Anterior cingulate cortex (tissue), 58 donors: ENCODE data around the gene HS3ST2.
"Not testable (repeated sequence)": the region's sequence is repeated elsewhere in the genome, so short reads cannot be mapped to it uniquely, and the experiment has no call there.

Source experiments
- DNase-seq, 58 donors: peaks; one replicate each; lab custom pipeline; 2025; lab: John Stamatoyannopoulos, UW

The HS3ST2 gene

DNA sequence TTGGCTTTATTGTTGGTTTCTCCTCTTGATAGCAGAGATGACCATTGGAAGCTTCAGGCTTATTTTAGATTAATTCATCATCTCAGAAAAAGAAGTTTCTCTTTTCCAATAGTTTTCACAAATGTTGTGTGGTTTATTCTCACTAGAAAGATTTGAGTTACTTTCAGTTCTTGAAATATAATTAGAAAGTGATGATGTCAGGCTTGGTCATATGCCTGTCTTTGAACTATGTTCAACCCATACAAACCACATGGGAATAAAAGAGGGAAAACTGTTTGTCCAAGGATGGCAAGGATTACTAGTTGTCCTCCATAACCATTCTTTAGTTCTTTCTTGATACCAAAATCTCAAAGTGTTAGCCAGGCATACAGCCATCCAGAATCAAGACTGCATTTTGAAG is 3.7 kb upstream of the HS3ST2 start:
- no peak for DNase-seq

DNA sequence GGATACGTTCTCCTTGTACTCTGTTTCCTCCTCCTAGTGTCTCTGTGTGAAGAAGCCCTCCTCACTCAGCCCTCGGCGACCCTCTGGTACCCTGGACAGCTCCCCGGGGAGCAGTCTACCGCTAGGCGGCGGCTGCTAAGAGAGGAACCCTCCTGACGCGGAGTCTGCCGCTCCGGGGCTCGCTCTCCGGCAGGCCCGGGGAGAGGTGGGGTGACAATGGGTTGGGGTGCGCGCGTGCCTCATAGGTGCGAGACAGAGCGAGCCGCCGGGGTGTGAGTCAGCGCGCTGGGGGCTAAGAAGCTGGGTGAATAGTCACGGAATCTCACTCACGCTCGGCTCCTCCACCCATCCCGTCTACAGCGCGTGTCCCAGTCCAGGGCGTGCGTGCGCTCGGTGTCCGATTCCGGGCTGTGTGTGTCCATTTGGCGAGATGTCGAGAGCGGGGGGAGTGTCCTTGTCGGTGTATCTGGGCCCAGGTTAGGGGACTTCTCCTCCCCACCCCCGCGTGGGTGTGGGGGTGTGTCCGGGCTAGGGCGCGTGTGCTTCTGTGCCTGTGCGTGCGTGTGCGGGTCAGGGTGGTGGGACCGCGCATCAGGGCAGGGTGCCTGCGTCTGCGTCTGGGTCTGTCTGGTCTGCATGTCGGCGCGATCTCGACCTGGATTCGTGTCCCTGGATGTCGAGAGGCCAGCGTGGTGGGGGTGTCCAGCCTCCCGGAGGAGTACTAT is 577 bp upstream of the HS3ST2 start:
- peak in 29 of 58 donors; percentile 2 to 59 (median 23) for DNase-seq

DNA sequence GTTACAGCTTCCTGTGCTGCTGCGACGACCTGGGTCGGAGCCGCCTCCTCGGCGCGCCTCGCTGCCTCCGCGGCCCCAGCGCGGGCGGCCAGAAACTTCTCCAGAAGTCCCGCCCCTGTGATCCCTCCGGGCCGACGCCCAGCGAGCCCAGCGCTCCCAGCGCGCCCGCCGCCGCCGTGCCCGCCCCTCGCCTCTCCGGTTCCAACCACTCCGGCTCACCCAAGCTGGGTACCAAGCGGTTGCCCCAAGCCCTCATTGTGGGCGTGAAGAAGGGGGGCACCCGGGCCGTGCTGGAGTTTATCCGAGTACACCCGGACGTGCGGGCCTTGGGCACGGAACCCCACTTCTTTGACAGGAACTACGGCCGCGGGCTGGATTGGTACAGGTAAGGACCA is 746 bp downstream of the HS3ST2 start:
- DNase-seq, result peak in 1 of 58 donors; percentile 5

DNA sequence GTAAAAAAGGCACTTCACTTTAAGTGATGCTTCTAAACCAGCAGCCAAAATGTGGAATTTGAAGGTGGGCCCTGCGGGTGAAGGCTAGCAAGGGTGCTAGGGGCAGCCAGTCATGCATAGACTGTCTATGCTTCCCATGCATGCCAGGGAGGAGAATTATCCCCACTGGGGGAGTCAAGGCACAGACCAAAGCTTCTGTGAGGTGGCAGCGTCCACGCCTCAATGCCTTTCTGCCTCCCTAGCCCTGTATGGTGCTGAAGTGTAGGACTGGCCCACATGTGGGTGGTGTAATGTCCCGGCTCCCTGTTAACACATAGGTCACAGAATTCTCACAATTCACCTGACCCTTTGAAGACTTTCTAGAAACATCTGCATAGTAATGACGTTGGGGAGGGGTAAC is 1.9 kb downstream of the HS3ST2 start:
- no peak for DNase-seq

DNA sequence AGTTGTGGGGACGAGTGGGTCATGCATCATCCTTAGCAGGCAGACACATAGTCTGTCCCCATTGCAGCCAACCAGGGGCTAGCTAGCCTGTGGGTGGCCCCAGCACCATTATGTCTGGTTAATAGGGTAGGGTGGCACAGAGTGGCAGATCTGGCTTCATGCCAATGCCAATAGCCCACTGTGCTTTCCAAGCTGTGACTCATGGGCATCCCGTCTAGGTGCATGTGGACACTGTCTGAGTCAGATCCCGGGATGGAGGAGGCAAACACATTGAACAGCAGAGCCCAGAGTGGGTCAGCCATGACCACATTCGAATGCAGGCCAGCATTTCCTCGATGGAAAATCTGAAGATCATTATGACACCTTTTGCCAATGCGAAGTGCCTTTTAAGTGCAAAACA is 2.5 kb downstream of the HS3ST2 start:
- DNase-seq, result peak in 1 of 58 donors; percentile 5

DNA sequence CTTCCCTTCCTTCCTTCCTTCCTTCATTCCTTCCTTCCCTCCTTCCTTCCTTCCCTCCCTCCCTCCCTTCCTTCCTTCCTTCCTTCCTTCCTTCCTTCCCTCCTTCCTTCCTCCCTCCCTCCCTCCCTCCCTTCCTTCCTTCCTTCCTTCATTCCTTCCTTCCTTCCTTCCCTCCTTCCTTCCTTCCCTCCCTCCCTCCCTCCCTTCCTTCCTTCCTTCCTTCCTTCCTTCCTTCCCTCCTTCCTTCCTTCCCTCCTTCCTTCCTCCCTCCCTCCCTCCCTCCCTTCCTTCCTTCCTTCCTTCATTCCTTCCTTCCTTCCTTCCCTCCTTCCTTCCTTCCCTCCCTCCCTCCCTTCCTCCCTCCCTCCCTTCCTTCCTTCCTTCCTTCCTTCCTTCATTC is 4.8 kb downstream of the HS3ST2 start:
- not testable (repeated sequence) for DNase-seq

DNA sequence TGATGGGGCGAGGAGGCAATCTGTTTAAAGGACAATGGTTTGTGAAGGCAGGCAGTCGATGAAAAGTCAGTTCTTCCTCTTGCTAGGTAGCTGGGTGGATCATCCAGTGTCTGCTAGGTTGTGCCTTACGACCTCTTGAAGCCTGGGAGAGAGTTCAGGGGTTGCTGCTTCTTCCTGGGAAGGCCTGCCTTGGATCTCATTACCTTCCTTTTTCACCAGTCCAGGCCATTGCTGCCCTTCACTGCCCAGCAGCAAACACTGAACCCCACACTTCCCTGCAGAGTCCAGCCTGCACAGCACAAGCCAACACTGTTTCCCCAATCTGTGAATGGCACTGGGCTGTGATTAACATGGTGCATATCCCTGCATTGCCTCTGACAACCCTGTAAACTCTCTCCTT is 24.7 kb downstream of the HS3ST2 start:
- DNase-seq, result no peak

DNA sequence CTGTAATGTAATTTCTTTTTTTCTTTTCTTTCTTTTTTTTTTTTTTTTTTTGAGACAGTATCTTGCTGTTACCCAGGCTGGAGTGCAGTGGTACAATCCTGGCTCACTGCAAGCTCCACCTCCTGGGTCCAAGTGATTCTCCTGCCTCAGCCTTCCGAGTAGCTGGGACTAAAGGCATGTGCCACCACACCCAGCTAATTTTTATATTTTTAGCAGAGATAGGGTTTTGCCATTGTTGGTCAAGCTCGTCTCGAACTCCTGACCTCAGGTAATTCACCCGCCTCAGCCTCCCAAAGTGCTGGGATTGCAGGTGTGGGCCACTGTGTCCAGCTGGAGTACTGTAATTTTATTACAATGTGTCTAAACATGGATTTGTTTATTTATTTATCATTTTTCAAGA is 28.1 kb downstream of the HS3ST2 start:
- DNase-seq, result not testable (repeated sequence)

DNA sequence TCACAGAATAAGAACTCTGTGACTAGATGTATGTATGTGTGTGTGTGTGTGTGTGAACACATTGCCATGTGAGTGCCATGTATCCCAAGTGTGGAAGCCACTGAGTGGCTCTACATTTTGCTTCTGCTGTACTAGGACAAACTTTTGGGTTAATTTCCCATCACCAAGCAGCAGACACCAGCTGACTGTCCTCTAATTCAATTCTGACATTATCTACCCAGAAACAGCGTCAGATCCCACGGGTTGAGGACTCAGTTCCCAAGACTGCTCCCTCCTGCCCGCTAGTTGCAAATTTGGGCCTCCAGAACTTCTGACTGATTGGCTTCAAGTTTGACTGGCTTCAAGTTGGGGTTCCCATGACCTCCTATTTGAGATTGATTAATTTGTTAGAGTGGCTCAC is 29.2 kb downstream of the HS3ST2 start:
- DNase-seq, result no peak

DNA sequence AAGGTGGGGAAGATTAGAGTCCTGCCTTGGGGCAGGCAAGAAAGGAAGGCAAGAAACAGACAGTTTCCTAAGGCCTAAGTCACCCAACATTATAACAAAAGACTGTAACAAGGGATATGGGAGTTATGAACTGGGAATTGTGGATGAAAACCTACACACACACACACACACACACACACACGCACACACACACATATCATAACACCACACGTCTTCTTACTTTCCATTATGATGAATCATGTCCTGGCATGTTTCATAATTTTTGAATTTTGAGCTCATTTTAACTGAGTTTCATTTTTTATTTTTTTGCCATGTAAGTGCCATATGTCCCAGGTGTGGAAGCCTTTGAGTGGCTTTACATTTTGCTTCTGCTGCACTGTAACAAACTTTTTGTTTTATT is 29.9 kb downstream of the HS3ST2 start:
- no peak for DNase-seq

DNA sequence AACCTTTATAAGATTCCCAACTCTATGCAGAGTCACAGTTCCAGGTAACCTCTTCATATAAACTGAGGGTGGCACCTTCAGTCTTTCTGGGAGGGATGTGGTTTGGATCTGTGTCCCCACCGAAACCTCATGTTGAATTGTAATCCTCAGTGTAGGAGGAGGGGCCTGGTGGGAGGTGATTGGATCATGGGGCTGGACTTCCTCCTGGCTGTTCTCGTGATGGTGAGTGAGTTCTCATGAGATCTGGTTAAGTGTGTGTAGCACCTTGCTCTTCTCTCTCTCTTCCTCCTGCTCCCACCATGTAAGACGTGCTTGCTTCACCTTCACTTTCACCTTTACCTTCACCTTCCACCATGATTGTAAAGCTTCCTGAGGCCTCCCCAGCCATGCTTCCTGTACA is 30.5 kb downstream of the HS3ST2 start:
- DNase-seq, result no peak

DNA sequence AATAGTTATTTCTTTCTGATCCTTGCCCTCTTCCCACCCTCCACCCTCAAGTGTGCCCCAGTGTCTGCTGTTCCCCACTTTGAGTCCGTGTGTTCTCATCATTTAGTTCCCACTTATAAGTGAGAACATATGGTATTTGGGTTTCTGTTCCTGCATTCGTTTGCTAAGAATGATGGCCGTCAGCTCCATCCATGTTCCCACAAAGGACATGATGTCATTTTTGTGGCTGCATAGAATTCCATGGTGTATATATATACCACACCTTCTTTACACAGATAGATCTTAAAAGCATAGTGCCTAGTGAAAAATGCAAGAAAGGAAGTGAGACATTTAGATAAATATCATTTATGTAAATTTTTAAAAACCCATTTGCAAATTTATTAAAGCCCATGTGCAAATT is 33.1 kb downstream of the HS3ST2 start:
- no peak for DNase-seq

DNA sequence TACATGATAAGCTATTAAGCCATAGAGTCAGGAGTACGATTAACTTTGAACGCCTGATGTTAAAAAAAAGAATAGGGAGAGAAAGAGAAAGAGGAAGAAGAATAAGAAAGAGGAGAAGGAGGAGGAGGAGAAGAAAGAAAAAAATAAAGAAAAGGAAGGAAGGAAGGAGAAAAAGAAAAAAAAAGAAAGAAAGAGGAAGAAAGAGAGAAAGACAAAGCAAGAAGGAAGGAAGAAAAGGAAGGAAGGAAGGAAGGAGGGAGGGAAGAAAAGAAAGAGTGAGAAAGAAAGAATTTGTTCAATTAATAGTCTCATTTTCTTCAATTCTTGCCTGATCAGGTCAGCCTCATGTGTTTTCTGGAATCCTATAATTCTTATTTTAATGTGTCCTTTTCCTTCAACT is 33.7 kb downstream of the HS3ST2 start:
- DNase-seq, result no peak

DNA sequence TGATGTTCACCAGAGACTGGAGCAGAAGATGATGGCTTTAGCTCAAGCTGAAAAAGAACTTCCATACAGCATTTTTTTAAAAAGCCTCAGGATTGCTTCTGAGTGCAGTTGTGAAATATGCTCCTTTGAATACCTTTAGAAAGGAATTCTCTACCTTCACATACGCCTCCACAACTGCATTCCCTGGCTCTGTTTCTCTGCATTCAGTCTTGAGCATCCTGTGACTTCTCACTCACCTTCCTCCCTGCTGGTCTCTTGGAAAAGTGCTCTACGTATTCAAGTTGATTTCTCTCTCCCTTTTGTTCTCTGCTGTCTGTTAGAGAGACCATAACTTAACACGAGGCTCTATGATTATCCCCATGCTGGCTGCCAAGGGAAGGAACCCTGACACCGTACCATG is 34.5 kb downstream of the HS3ST2 start:
- no peak for DNase-seq

DNA sequence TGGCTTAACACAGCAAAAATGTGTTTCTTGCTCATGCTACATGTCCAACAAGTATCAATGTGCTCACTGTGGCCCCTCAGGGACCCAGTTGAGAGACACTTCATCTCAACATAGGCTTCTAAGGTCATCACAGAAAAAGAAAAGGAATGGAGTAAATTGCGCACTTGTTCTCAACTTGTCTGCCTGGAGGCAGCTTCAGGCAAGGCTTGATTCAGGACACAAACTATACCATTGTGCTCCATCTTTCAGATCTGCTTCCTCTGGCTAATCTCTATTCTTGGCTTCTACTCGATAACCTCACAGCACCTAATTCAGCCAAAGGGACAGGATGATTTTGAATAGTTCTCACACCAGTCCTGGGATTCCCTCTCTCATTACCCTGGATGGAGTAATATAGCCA is 35.6 kb downstream of the HS3ST2 start:
- no peak for DNase-seq

DNA sequence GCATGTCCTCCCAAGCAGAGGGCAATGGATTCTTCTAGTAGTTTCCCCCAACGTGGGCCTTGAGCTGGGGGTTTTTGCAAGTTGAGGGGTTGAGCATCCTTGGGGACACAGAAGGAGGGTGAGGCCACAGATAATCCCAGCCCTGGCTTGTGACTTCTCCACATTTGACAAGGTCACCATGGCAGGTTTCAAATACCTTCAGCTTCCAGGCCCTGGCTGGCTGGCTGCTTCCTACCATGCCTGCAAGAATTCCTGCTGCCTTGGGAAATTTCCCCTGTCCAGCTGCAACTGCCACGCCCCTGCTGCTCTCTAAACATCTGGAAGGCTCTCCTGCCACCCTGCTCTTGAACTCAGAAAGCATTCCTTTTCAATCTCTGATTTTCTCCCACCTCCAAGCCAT is 41.3 kb downstream of the HS3ST2 start:
- no peak for DNase-seq

DNA sequence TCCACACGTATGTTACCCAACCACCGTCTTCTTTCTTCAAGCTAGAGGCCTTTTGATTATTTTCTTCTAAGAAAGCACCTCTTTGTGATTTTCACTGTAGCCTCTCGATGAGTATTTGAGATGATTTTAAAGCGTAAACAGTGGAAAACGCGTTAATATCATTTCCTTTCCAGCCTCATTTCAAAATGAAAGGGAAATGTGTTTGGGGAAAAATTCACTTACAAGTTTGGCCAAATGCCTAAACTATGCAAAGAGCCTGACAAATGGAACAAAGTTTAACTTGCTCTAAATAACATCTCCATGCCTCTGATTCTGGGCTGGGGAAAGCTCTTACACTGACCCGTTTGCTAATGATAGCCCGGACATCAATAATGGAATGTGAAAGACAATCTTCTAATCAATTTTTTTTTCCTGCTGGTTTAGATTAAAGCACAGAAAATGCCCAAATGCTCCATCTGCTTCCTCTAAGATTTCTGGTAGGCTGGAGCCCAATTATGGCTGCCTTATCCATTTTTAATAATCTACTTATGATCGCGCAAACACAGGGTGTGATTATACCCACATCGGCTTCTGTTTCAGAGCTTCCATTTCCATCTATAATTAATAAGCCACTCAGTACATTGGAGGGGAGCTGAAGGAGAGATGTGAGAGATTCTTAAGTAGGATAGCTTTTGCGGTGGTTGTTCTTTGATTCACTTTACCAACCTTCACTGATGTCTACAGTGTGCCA is 43.5 kb downstream of the HS3ST2 start:
- DNase-seq, result no peak

DNA sequence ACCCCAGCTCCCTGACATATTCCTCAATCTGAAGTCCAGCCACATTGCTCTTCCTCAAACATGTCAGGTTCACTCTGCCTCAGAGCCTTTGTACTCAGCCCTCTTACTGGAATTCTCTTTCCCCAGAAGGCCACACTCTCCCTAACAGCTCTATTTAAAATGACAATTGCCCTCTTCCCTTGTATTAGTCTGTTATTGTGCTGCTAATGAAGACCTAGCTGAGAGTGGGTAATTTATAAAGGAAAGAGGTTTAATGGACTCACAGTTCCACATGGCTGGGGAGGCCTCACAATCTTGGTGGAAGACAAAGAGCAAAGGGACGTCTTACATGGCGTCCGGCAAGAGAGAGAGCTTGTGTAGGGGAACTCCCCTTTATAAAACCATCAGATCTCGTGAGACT is 46.0 kb downstream of the HS3ST2 start:
- no peak for DNase-seq

DNA sequence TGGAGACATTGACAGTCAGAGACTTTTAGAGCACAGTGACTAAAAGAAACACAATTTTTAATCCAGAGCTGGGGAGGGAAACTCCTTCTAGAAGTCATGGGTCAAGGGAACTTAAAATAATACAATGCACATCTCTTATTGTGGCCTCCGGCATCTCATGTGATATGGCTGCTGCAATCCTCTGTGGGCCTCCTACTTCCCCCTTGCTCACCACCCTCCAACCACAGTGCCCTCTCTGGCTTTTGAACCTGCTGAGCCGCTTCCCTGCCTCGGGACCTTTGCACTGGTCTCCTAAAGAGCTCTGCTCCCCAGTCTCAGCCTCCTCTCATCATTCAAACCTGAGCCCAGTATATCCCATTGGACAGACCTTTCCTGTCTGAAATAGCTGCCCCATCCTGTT is 47.6 kb downstream of the HS3ST2 start:
- DNase-seq, result no peak

DNA sequence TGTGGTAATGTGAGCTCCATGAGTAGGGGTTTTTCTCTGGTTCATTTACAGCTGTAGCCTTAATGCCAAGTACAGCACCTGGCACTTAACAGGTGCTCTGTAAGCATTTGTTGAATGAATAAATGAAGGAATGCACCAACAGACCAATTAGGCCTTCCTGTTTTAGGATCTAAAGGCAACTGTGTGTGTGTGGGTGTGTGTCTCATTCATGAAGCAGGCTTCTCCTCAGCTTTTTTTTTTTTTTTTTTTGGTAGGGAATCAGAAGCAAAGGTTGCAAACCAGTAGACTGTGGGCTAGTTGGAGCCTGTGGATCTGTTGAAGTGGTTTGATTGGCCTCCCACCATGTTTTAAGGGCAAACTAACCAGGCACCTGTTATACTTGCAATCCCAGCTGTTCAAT is 48.1 kb downstream of the HS3ST2 start:
- no peak for DNase-seq

DNA sequence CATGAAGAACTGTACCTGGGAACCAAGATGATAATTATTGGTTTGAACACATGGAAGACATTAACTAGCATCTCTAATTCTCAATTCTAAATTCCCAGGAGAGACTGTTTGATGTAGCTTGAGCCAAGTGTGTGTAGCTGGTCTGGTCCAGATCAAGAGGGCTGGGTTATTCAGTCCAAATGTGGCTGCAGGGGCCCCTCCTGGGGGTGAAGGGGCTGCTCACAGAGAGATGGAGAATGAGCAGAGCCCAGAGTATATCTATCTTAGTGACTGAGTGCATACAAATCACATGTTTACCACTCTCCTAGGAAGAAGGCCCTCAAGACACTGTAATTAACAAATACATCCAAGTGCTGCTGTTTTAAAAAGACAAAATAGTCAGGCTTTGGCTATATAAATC is 50.4 kb downstream of the HS3ST2 start:
- DNase-seq, result no peak

DNA sequence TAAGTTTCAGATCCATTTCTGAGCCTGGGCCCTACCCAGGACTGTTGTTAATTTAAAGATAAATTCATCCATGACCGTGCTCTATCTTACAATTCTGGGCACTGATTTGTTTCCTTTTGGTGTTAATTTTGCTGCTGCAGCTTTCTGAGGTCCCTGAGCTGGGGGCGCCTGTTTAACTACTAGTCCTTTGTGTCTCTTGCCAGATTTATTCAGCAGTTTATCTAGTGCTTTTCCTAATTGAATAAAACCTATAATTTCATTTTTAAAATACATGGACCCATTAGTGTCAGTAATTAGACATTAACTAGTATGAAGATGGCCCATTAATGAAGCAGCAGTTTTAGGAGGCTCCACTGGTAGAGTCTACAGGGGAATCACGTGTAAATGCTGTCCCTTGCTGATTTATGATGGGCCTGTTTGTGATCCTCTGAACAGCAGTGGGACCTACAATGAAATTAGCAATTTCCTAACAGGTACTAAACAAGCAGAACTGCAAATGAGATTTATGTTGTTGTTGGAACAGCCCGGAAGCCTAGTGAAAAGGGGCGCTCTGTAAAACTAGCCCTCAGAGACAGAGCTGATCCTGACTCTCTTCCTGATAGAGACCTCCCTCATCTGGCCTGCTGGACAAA is 54.7 kb downstream of the HS3ST2 start:
- DNase-seq, result no peak
